ENCODE results near the gene LMNTD1. TPM values are rescaled to one million over a fixed set of nuclear protein-coding genes. Genes with fewer than 3 reads are reported as not detected.

The LMNTD1 gene
- total and polyA plus RNA-seq, 10 donors, result 0.05 TPM; not detected in 9

DNA sequence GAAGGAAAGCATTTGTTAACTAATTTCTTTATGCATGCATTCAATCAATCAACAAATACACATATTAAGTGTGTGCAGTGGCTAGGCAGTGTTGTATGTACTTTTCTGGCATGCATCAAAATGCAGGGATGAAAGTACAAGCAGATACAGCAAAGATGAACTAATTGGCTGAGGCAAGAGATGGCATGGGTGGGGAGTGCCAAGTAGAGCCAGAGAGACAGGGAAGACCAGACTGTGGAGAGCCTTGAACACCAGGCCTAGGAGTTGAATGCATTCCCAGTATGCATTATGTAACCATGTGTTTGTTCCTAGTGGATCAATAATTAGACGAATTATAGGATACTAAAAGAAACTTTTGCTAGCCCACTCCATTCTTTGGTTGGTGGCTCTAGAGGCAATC is 17.3 kb upstream of the LMNTD1 start:
- H3K27me3 ChIP-seq (replicated peaks in 1 of 7), result no peaks in the 10 kb centered on the region
- peaks cover 0 to 14% (median 1%) of the 10 kb centered on the region in 8 donors for H3K9me3 ChIP-seq
- WGBS, 5 donors, result 76 to 89% (median 78%) methylated on average over 1 of the region's 1 CpG
- no peak for TF ChIP-seq POLR2AphosphoS5 (IDR thresholded peaks at IDR 0.05)
- TF ChIP-seq POLR2A (IDR thresholded peaks at IDR 0.05), result no peak
- TF ChIP-seq CTCF (IDR thresholded peaks at IDR 0.05 in 8 of 11, conservative IDR thresholded peaks at IDR 0.05 in 3 of 11), result no peak
- DNase-seq, result no peak
- no peaks in the 10 kb centered on the region for H3K36me3 ChIP-seq
- no peaks in the 10 kb centered on the region for H3K4me1 ChIP-seq
- H3K4me3 ChIP-seq, result no peak overlapping the region
- intact Hi-C loops (cut with DNase I; ENCODE audit: low total_unique reads), result no loop called here
- no peak overlapping the region for H3K27ac ChIP-seq

DNA sequence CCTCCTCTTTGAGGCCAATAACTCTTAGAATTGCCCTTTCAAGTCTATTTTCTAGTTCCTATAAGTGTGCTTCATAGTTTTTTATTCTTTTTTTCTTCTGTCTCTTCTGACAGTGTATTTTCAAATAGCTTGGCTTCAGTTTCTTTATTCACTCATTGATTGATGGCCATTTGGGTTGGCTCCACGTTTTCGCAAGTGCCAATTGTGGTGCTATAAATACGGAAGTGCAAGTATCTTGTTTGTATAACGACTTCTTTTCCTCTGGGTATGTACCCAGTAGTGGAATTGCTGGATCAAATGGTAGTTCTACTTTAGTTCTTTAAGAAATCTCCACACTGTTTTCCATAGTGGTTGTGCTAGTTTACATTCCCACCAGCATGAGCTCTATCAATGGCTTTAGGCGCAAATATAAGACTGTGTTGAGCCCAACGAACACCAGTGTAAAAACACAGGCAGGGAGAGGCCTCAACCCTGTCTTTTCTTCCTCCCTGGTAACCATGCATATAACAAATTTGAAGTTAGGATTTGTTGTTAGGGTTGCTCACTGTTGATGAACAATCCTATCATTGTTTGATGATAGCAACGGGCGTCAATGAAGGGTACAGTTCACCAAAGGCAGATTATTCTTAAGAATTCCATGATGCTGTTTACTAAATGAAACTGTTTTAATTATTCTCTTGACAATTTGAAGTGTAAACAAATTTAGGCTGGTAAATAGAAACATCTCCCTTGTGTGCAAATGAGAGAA is 13.3 kb upstream of the LMNTD1 start:
- no peak for DNase-seq
- no peak overlapping the region for H3K27ac ChIP-seq
- peaks cover 0 to 18% (median 1%) of the 10 kb centered on the region in 8 donors for H3K9me3 ChIP-seq
- no peak overlapping the region for H3K4me3 ChIP-seq
- H3K36me3 ChIP-seq, result no peaks in the 10 kb centered on the region
- no peaks in the 10 kb centered on the region for H3K27me3 ChIP-seq (replicated peaks in 1 of 7)
- TF ChIP-seq POLR2AphosphoS5 (IDR thresholded peaks at IDR 0.05) (no peak), CTCF (IDR thresholded peaks at IDR 0.05 in 8 of 11, conservative IDR thresholded peaks at IDR 0.05 in 3 of 11) (no peak), POLR2A (IDR thresholded peaks at IDR 0.05) (no peak)
- no peaks in the 10 kb centered on the region for H3K4me1 ChIP-seq
- intact Hi-C loops (cut with DNase I; ENCODE audit: low total_unique reads), result no loop called here
- 83 to 93% (median 88%) methylated on average over 8 of the region's 8 CpGs for WGBS, 5 donors

DNA sequence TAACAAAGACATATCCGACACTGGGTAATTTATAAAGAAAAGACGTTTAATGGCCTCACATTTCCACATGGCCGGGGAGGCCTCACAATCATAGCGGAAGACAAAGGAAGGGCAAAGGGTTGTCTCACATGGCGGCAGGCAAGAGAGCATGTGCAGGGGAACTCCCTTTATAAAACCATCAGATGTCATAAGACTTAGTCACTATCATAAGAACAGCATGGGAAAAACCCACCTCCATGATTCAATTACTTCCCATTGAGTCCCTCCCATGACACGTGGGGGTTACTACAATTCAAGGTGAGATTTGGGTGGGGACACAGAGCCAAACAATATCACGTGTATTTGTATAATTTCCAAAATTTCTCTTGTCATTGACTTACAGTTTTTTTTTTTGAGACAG is 5.5 kb upstream of the LMNTD1 start:
- Histone ChIP-seq H3K9me3 (peaks cover 0 to 4% (median 0%) of the 10 kb centered on the region in 8 donors), H3K27ac (no peak overlapping the region), H3K27me3 (replicated peaks in 1 of 7) (no peaks in the 10 kb centered on the region), H3K4me3 (no peak overlapping the region), H3K36me3 (no peaks in the 10 kb centered on the region), H3K4me1 (no peaks in the 10 kb centered on the region)
- intact Hi-C loops (cut with DNase I; ENCODE audit: low total_unique reads), result no loop called here
- no peak for DNase-seq
- WGBS, 5 donors, result 90 to 94% (median 92%) methylated on average over 7 of the region's 7 CpGs
- TF ChIP-seq CTCF (IDR thresholded peaks at IDR 0.05 in 8 of 11, conservative IDR thresholded peaks at IDR 0.05 in 3 of 11), result no peak
- TF ChIP-seq POLR2AphosphoS5 (IDR thresholded peaks at IDR 0.05), result no peak
- no peak for TF ChIP-seq POLR2A (IDR thresholded peaks at IDR 0.05)

DNA sequence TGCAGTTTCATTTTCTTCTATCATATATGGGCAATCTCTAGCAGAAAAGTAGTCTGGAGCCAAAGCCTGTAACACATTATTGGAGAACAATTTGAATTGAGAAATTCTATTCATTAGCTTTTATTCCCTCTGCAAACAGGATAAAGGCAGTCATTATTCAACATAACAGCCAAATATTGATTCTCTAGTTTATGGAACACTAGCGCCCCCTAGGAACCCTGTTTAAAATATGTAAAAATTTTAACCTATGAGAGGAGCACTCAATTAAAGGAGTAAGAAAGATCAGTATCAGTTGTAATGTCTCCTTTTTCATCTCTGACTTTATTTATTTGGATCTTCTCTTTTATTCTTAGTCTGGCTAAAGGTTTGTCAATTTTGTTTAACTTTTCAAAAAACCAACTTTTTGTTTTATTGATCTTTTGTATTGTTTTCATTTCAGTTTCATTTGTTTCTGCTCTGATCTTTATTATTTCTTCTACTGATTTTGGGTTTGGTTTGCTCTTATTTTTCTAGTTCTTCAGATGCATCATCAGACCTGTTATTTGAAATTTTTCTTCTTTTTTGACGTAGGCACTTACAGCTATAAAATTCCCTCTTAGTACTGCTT is 4.8 kb upstream of the LMNTD1 start:
- H3K9me3 ChIP-seq, result peaks cover 0 to 4% (median 0%) of the 10 kb centered on the region in 8 donors
- TF ChIP-seq POLR2A (IDR thresholded peaks at IDR 0.05) (no peak), CTCF (IDR thresholded peaks at IDR 0.05 in 8 of 11, conservative IDR thresholded peaks at IDR 0.05 in 3 of 11) (peak in 4 of 11 experiments; percentile 17 to 42 (median 24))
- intact Hi-C loops (cut with DNase I; ENCODE audit: low total_unique reads), result no loop called here
- H3K4me1 ChIP-seq, result no peaks in the 10 kb centered on the region
- no peak overlapping the region for H3K27ac ChIP-seq
- 27 to 55% (median 48%) methylated on average over 2 of the region's 2 CpGs for WGBS, 5 donors
- H3K27me3 ChIP-seq (replicated peaks in 1 of 7), result no peaks in the 10 kb centered on the region
- no peak for DNase-seq
- no peak overlapping the region for H3K4me3 ChIP-seq
- H3K36me3 ChIP-seq, result no peaks in the 10 kb centered on the region
